Karpas-422 (cell line): ENCODE measurements around the gene ZFAND2A. TPM values are rescaled to one million over a fixed set of nuclear protein-coding genes. Genes with fewer than 3 reads are reported as not detected.

ENCODE experiments used
- DNase-seq: peaks from one replicate; pipeline ENCODE4 v3.0.0-alpha.2; 2015
- H2AFZ ChIP-seq: fragments of 200-600 bp; sonication (generic); 2 replicates; pipeline ENCODE4 v1.6.1; 2014; ENCODE audit warnings: antibody characterized with exemption, low read length, mixed read lengths
- H3K27ac ChIP-seq: fragments of 200-600 bp; sonication (generic); 2 replicates; pipeline ENCODE4 v1.5.1; 2014; ENCODE audit warnings: mild to moderate bottlenecking, low read length, moderate library complexity
- H3K27me3 ChIP-seq: fragments of 200-600 bp; sonication (generic); 2 replicates; pipeline ENCODE4 v1.6.1; 2014; ENCODE audit warnings: low read length, mixed read lengths
- H3K36me3 ChIP-seq: fragments of 200-600 bp; sonication (generic); 2 replicates; pipeline ENCODE4 v1.6.1; 2014; ENCODE audit warnings: low read length, mixed read lengths; ENCODE audit not compliant: insufficient read depth
- H3K4me1 ChIP-seq: fragments of 200-600 bp; sonication (generic); 2 replicates; pipeline ENCODE4 v1.6.1; 2014; ENCODE audit warnings: mild to moderate bottlenecking, low read length, mixed read lengths
- H3K4me2 ChIP-seq: fragments of 200-600 bp; sonication (generic); 2 replicates; pipeline ENCODE4 v1.6.1; 2014; ENCODE audit warnings: low read length, low read depth, mild to moderate bottlenecking; ENCODE audit not compliant: poor library complexity, severe bottlenecking
- H3K4me3 ChIP-seq: fragments of 200-600 bp; sonication (generic); 2 replicates; pipeline ENCODE4 v1.5.1; 2014; ENCODE audit warnings: mild to moderate bottlenecking, antibody characterized with exemption, low read length, mixed read lengths
- H3K79me2 ChIP-seq: fragments of 200-600 bp; sonication (generic); 2 replicates; pipeline ENCODE4 v1.6.1; 2014; ENCODE audit warnings: mild to moderate bottlenecking, low read length, mixed read lengths
- H3K9ac ChIP-seq: fragments of 200-600 bp; sonication (generic); 2 replicates; pipeline ENCODE4 v1.6.0; 2014; ENCODE audit warnings: low read length
- H3K9me2 ChIP-seq: fragments of 200-600 bp; sonication (generic), shearing (Covaris generic); replicated peaks from 2 replicates; pipeline ENCODE4 v1.6.0; 2014; ENCODE audit warnings: mild to moderate bottlenecking, low read length, moderate library complexity; ENCODE audit not compliant: insufficient read depth
- H3K9me3 ChIP-seq: fragments of 300-700, 200-600 bp; sonication (generic); 2 replicates; pipeline ENCODE4 v1.6.1; 2014; ENCODE audit warnings: low read length, mixed read lengths
- H4K20me1 ChIP-seq: fragments of 200-600 bp; sonication (generic); 2 replicates; pipeline ENCODE4 v1.6.1; 2014; ENCODE audit warnings: mild to moderate bottlenecking, antibody characterized with exemption, low read length, low read depth; ENCODE audit not compliant: insufficient read depth
- total RNA-seq: library from RNA; depleted of rRNA; stranded (reverse); fragments of >200 nt; shearing (Covaris generic); gene quantifications from 2 replicates; pipeline ENCODE4 v1.2.3, GENCODE V29; 2014; ENCODE audit warnings: low replicate concordance

Gene ZFAND2A
- total RNA-seq, 1 experiment from 2014 or later, result 11.5 TPM

GRCh38 chr7:1137517-1138167 lies 22.4 kb downstream of the ZFAND2A start:
- Histone ChIP-seq H3K4me1 (peaks cover 15% of the 10 kb centered on the region), H3K27ac (no peak overlapping the region), H3K9ac (peak overlapping the region; percentile 67), H3K36me3 (no peaks in the 10 kb centered on the region), H3K9me3 (no peaks in the 10 kb centered on the region), H2AFZ (no peak overlapping the region), H3K27me3 (no peaks in the 10 kb centered on the region), H3K9me2 (no peaks in the 10 kb centered on the region), H3K4me2 (peak overlapping the region; percentile 90), H3K4me3 (peak overlapping the region; percentile 89), H3K79me2 (peaks cover 3% of the 10 kb centered on the region; the same call in 1 of the 2 replicates), H4K20me1 (no peaks in the 10 kb centered on the region)
- no peak for DNase-seq

GRCh38 chr7:1136841-1137516 lies 23.0 kb downstream of the ZFAND2A start:
- Histone ChIP-seq H3K4me2 (peak overlapping the region; percentile 90), H3K27ac (no peak overlapping the region), H3K9ac (peak overlapping the region; percentile 67), H3K9me3 (no peaks in the 10 kb centered on the region), H3K9me2 (no peaks in the 10 kb centered on the region), H3K4me1 (peaks cover 15% of the 10 kb centered on the region), H3K36me3 (no peaks in the 10 kb centered on the region), H4K20me1 (no peaks in the 10 kb centered on the region), H3K79me2 (peaks cover 5% of the 10 kb centered on the region; the same call in 1 of the 2 replicates), H3K4me3 (peak overlapping the region; percentile 89), H3K27me3 (no peaks in the 10 kb centered on the region), H2AFZ (no peak overlapping the region)
- peak; percentile 46 for DNase-seq

- no peaks in the 10 kb centered on the region for H3K36me3 ChIP-seq
- no peaks in the 10 kb centered on the region for H3K9me3 ChIP-seq
- H3K4me2 ChIP-seq, result no peak overlapping the region
- no peak overlapping the region for H3K9ac ChIP-seq
- no peak overlapping the region for H2AFZ ChIP-seq
- no peak overlapping the region for H3K4me3 ChIP-seq
- no peaks in the 10 kb centered on the region for H3K9me2 ChIP-seq
- no peaks in the 10 kb centered on the region for H4K20me1 ChIP-seq
- H3K4me1 ChIP-seq, result peaks cover 15% of the 10 kb centered on the region
- peaks cover 13% of the 10 kb centered on the region; the same call in 1 of the 2 replicates for H3K79me2 ChIP-seq
- H3K27me3 ChIP-seq, result no peaks in the 10 kb centered on the region
- DNase-seq, result no peak
- no peak overlapping the region for H3K27ac ChIP-seq
Observed at GRCh38 chr7:1134951-1135350, 25.0 kb downstream of the ZFAND2A start.

GRCh38 chr7:1131471-1132265 lies 28.3 kb downstream of the ZFAND2A start:
- Histone ChIP-seq H3K9me2 (no peaks in the 10 kb centered on the region), H4K20me1 (no peaks in the 10 kb centered on the region), H3K36me3 (no peaks in the 10 kb centered on the region), H3K79me2 (peaks cover 13% of the 10 kb centered on the region; the same call in 1 of the 2 replicates), H3K4me3 (no peak overlapping the region), H3K9ac (no peak overlapping the region), H3K27ac (no peak overlapping the region), H3K4me1 (peaks cover 1% of the 10 kb centered on the region), H3K9me3 (no peaks in the 10 kb centered on the region), H3K4me2 (no peak overlapping the region), H3K27me3 (no peaks in the 10 kb centered on the region), H2AFZ (no peak overlapping the region)
- no peak for DNase-seq

GRCh38 chr7:1130021-1130990 lies 29.7 kb downstream of the ZFAND2A start:
- Histone ChIP-seq H3K27me3 (no peaks in the 10 kb centered on the region), H2AFZ (no peak overlapping the region), H3K9me3 (no peaks in the 10 kb centered on the region), H3K4me3 (no peak overlapping the region), H3K4me2 (no peak overlapping the region), H3K27ac (no peak overlapping the region), H3K79me2 (peaks cover 13% of the 10 kb centered on the region; the same call in 1 of the 2 replicates), H3K9me2 (no peaks in the 10 kb centered on the region), H4K20me1 (0 out of 2 replicates have a peak, but pooled peaks cover 2% of the 10 kb centered on the region), H3K9ac (no peak overlapping the region), H3K4me1 (no peaks in the 10 kb centered on the region), H3K36me3 (no peaks in the 10 kb centered on the region)
- no peak for DNase-seq

GRCh38 chr7:1129431-1129830 lies 30.6 kb downstream of the ZFAND2A start:
- Histone ChIP-seq H3K27me3 (no peaks in the 10 kb centered on the region), H3K79me2 (peaks cover 13% of the 10 kb centered on the region; the same call in 1 of the 2 replicates), H2AFZ (no peak overlapping the region), H3K4me1 (no peaks in the 10 kb centered on the region), H3K4me2 (no peak overlapping the region), H3K9me3 (no peaks in the 10 kb centered on the region), H3K9me2 (no peaks in the 10 kb centered on the region), H3K9ac (no peak overlapping the region), H3K4me3 (no peak overlapping the region), H3K27ac (no peak overlapping the region), H4K20me1 (0 out of 2 replicates have a peak, but pooled peaks cover 4% of the 10 kb centered on the region), H3K36me3 (no peaks in the 10 kb centered on the region)
- DNase-seq, result no peak

- Histone ChIP-seq H3K4me2 (no peak overlapping the region), H3K4me1 (peaks cover 9% of the 10 kb centered on the region), H3K79me2 (peaks cover 8% of the 10 kb centered on the region; the same call in 1 of the 2 replicates), H3K27me3 (no peaks in the 10 kb centered on the region), H3K9me2 (no peaks in the 10 kb centered on the region), H3K9ac (no peak overlapping the region), H3K4me3 (no peak overlapping the region), H3K27ac (no peak overlapping the region), H4K20me1 (peaks cover 20% of the 10 kb centered on the region; the same call in 1 of the 2 replicates), H3K9me3 (no peaks in the 10 kb centered on the region), H2AFZ (no peak overlapping the region), H3K36me3 (no peaks in the 10 kb centered on the region)
- no peak for DNase-seq
Observed at GRCh38 chr7:1127001-1127400, 33.0 kb downstream of the ZFAND2A start.
